Measurements from ENCODE around the gene THSD7B.

Gene THSD7B

GRCh38 chr2:137238065-137238464 is 472.7 kb downstream of the THSD7B start:
- TF ChIP-seq POLR2A (IDR thresholded peaks at IDR 0.05; ENCODE audit: low read length), result no peak
- TF ChIP-seq GATA1 (IDR thresholded peaks at IDR 0.05; ENCODE audit: low read depth, low read length), result no peak

GRCh38 chr2:137249463-137250130 is 484.3 kb downstream of the THSD7B start:
- TF ChIP-seq GATA1 (IDR thresholded peaks at IDR 0.05; ENCODE audit: low read depth, low read length) (no peak), POLR2A (IDR thresholded peaks at IDR 0.05; ENCODE audit: low read length) (no peak)
- no peak for DNase-seq

More at GRCh38 chr2:137238065-137238464, 472.7 kb downstream of the THSD7B start:
- DNase-seq, result no peak

- DNase-seq, result no peak
Measured at GRCh38 chr2:137250401-137250800, 485.1 kb downstream of the THSD7B start.

GRCh38 chr2:137251045-137251444 is 485.7 kb downstream of the THSD7B start:
- TF ChIP-seq GATA1 (IDR thresholded peaks at IDR 0.05; ENCODE audit: low read depth, low read length) (no peak), POLR2A (IDR thresholded peaks at IDR 0.05; ENCODE audit: low read length) (no peak)
- DNase-seq, result no peak

More at GRCh38 chr2:137250401-137250800, 485.1 kb downstream of the THSD7B start:
- TF ChIP-seq GATA1 (IDR thresholded peaks at IDR 0.05; ENCODE audit: low read depth, low read length) (no peak), POLR2A (IDR thresholded peaks at IDR 0.05; ENCODE audit: low read length) (no peak)

GRCh38 chr2:137252934-137253333 is 487.6 kb downstream of the THSD7B start:
- DNase-seq, result no peak
- TF ChIP-seq GATA1 (IDR thresholded peaks at IDR 0.05; ENCODE audit: low read depth, low read length), result no peak
- TF ChIP-seq POLR2A (IDR thresholded peaks at IDR 0.05; ENCODE audit: low read length), result no peak

GRCh38 chr2:137254052-137254451 is 488.7 kb downstream of the THSD7B start:
- TF ChIP-seq GATA1 (IDR thresholded peaks at IDR 0.05; ENCODE audit: low read depth, low read length) (no peak), POLR2A (IDR thresholded peaks at IDR 0.05; ENCODE audit: low read length) (no peak)
- no peak for DNase-seq

DNA sequence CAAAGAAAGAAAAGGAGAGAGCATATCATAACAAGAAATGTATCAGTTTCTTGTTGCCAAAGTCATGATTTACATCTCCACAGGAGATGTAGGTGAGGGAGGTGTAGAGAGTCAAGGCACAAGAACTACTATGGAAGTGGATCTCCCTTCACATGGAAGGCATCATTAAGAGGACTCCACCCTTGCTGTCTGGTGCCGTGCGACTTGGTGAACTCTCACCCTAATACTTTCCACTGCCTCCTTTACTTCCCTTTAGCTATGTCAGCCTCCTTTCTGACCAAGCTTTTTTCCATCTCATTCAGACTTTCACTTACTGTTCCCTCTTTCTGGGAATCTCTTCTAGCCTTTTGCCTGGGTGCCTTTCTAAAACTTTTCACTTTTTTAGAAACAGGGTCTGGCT is 490.0 kb downstream of the THSD7B start:
- no peak for DNase-seq
- TF ChIP-seq GATA1 (IDR thresholded peaks at IDR 0.05; ENCODE audit: low read depth, low read length) (no peak), POLR2A (IDR thresholded peaks at IDR 0.05; ENCODE audit: low read length) (no peak)

DNA sequence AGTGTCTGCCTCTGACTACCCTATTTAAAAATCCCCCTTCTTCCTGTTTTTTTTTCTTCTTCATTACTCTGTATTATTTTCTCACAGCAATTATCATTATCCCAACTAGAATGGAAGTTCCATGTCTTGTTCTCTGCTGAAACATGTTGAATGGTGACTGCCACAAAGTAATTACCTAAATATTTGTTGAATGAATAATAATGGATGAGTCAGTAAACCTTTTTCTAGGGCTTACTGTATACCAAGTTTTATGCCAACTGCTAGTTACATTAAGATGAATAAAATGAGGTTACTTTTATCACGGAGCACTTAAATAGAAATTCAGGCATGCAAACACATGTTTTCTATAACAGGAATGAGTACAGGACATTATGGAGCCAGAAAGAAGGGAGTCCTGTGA is 490.6 kb downstream of the THSD7B start:
- no peak for DNase-seq

DNA sequence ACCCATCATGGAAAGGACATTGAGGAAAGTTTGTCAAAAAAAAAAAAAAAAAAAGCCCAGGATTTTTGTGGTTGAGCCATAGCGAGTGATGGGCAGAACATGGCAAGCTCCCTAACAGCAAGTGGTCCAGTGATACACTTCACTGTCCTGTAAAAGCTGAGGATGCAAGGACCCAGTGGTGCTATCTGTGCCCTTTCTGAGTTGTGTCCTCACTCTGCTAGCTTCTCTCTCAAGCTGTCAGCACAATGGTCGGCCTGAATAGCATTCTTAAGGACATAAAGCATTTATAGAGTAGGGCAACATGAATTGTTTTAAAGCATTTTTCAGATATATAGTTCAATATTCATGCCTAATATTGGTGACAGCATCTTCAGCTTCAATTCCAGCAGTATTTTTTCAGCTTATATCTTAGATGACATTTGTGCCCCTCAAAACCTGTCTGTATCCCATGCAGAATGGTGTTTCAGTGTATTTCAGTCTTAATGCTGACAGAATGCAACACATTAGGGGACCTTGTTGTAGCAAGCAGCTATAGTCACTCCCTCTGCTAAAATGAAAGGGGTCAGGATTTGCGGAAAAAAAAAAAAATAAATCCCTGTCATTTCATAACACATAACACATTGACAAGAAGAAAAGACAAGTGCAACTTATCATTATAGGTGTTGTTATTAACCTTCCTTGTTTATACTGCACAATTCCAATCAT is 496.7 kb downstream of the THSD7B start:
- no peak for TF ChIP-seq POLR2A (IDR thresholded peaks at IDR 0.05; ENCODE audit: low read length)
- no peak for TF ChIP-seq GATA1 (IDR thresholded peaks at IDR 0.05; ENCODE audit: low read depth, low read length)
- no peak for DNase-seq

More for the DNA sequence above, 490.6 kb downstream of the THSD7B start:
- TF ChIP-seq GATA1 (IDR thresholded peaks at IDR 0.05; ENCODE audit: low read depth, low read length) (no peak), POLR2A (IDR thresholded peaks at IDR 0.05; ENCODE audit: low read length) (no peak)

- no peak for TF ChIP-seq POLR2A (IDR thresholded peaks at IDR 0.05; ENCODE audit: low read length)
- no peak for TF ChIP-seq GATA1 (IDR thresholded peaks at IDR 0.05; ENCODE audit: low read depth, low read length)
- no peak for DNase-seq
Measured at GRCh38 chr2:137262594-137262993, 497.2 kb downstream of the THSD7B start.

GRCh38 chr2:137287913-137288639 is 522.7 kb downstream of the THSD7B start:
- DNase-seq, result no peak
- TF ChIP-seq GATA1 (IDR thresholded peaks at IDR 0.05; ENCODE audit: low read depth, low read length) (no peak), POLR2A (IDR thresholded peaks at IDR 0.05; ENCODE audit: low read length) (no peak)

- DNase-seq, result no peak
- TF ChIP-seq POLR2A (IDR thresholded peaks at IDR 0.05; ENCODE audit: low read length) (no peak), GATA1 (IDR thresholded peaks at IDR 0.05; ENCODE audit: low read depth, low read length) (no peak)
Measured at GRCh38 chr2:137291836-137292570, 526.7 kb downstream of the THSD7B start.

- DNase-seq, result no peak
- TF ChIP-seq POLR2A (IDR thresholded peaks at IDR 0.05; ENCODE audit: low read length), result no peak
- TF ChIP-seq GATA1 (IDR thresholded peaks at IDR 0.05; ENCODE audit: low read depth, low read length), result no peak
Measured at GRCh38 chr2:137298377-137298776, 533.0 kb downstream of the THSD7B start.

DNA sequence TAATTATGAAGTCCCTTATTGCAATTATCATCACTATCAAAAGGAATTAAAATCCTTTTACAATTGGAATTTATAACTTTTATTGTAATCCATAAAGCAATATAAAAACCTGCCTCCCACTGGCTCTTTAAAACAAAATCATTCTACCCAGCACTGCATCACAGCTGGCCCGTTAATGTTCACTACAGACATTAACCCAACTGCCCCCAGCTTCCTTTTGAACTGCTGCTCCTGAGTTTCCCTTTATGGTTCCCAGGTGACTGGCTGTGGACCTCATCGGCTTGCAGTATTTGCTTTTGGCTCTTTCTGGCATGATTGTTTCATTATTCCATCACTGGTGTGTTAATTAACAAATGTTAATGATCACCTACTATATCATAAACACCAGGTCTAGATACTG is 535.6 kb downstream of the THSD7B start:
- TF ChIP-seq POLR2A (IDR thresholded peaks at IDR 0.05; ENCODE audit: low read length), result no peak
- no peak for TF ChIP-seq GATA1 (IDR thresholded peaks at IDR 0.05; ENCODE audit: low read depth, low read length)
- no peak for DNase-seq

Measured in erythroblast (primary cell).